ENCODE measurements around the gene NARS2. TPM values are rescaled to one million over a fixed set of nuclear protein-coding genes. Genes with fewer than 3 reads are reported as not detected.
"Not testable (repeated sequence)": the region's sequence is repeated elsewhere in the genome, so short reads cannot be mapped to it uniquely, and the experiment has no call there.

Gene NARS2
- total and polyA plus RNA-seq, 2 donors (not counting 1 experiment from before 2014, with no cell fraction given): 13.2 to 15.7 TPM

DNA sequence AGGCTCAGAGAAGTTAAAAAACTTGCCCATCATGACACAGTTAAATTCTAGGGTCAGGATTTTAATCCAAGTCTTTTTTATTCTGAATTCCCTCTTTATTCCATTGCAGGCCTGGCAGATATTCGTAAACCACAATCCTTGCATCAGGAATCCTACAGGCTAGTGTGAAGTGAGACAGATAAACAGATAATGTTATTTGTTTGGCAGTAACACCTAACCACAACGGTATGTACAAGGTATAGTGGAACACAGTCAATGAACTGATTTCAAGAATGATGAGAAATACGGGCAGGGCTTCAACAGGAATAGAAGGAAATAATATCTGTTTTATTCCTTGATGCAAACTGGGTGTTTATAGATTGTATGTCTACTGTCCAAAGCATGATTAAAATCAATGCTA lies 32.0 kb upstream of the NARS2 start:
- no peak overlapping the region for H3K9ac ChIP-seq (ENCODE audit: insufficient read depth, low read length)
- H3K27ac ChIP-seq (ENCODE audit: insufficient read depth, low read length): no peak overlapping the region
- no peaks in the 10 kb centered on the region for H3K36me3 ChIP-seq (ENCODE audit: control insufficient read depth, insufficient read depth, low read length)
- no peaks in the 10 kb centered on the region for H3K9me3 ChIP-seq (ENCODE audit: control insufficient read depth, insufficient read depth, low read depth, low read length)
- H3K27me3 ChIP-seq (ENCODE audit: control insufficient read depth, insufficient read depth, low read length): no peaks in the 10 kb centered on the region
- TF ChIP-seq EZH2 (IDR thresholded peaks at IDR 0.05; ENCODE audit: low read length, missing control alignments): no peak
- TF ChIP-seq, protein P1, sequence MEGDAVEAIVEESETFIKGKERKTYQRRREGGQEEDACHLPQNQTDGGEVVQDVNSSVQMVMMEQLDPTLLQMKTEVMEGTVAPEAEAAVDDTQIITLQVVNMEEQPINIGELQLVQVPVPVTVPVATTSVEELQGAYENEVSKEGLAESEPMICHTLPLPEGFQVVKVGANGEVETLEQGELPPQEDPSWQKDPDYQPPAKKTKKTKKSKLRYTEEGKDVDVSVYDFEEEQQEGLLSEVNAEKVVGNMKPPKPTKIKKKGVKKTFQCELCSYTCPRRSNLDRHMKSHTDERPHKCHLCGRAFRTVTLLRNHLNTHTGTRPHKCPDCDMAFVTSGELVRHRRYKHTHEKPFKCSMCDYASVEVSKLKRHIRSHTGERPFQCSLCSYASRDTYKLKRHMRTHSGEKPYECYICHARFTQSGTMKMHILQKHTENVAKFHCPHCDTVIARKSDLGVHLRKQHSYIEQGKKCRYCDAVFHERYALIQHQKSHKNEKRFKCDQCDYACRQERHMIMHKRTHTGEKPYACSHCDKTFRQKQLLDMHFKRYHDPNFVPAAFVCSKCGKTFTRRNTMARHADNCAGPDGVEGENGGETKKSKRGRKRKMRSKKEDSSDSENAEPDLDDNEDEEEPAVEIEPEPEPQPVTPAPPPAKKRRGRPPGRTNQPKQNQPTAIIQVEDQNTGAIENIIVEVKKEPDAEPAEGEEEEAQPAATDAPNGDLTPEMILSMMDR (conservative IDR thresholded peaks at IDR 0.05 in 1 of 2, IDR thresholded peaks at IDR 0.05 in 1 of 2; ENCODE audit: low read depth in 1 of 2, low read length in 2 of 2): no peak
- no peaks in the 10 kb centered on the region for H3K79me2 ChIP-seq (ENCODE audit: control insufficient read depth, insufficient read depth, low read length)
- no peaks in the 10 kb centered on the region for H3K4me1 ChIP-seq (ENCODE audit: control insufficient read depth, extremely low read depth, insufficient read depth, low read length)
- no peaks in the 10 kb centered on the region for H4K20me1 ChIP-seq (ENCODE audit: control insufficient read depth, extremely low read depth, insufficient read depth, low read length)
- H2AFZ ChIP-seq (ENCODE audit: low read length): no peak overlapping the region
- DNase-seq (ENCODE audit: low read depth in 2 of 2): no peak
- no peak overlapping the region for H3K4me3 ChIP-seq (replicated peaks in 1 of 4; ENCODE audit: control extremely low read depth in 1 of 4, insufficient read depth in 1 of 4, low read depth in 3 of 4, low read length in 4 of 4)
- no peak overlapping the region for H3K4me2 ChIP-seq (ENCODE audit: extremely low read depth, insufficient read depth, low read length)

DNA sequence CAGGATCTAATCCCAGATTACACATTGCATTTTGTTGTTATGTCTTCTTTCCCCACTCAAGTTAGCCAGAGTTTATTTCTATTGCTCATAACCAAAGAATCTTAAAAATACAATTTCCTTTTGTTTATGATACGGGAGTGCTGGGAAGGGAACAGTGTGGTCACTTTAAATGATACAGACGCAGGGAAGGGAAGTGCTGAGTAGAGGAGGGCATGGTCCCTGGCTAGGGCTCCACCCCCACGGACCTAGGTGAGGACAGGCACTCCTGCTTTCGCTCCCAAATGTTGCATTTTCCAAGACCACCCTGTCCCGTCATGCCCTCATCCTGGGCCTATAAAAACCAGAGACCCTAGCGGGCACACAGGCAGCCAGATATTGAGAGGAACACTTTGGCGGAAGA lies 30.6 kb upstream of the NARS2 start:
- no peaks in the 10 kb centered on the region for H3K27me3 ChIP-seq (ENCODE audit: control insufficient read depth, insufficient read depth, low read length)
- H3K36me3 ChIP-seq (ENCODE audit: control insufficient read depth, insufficient read depth, low read length): no peaks in the 10 kb centered on the region
- DNase-seq (ENCODE audit: low read depth in 2 of 2): no peak
- no peaks in the 10 kb centered on the region for H3K9me3 ChIP-seq (ENCODE audit: control insufficient read depth, insufficient read depth, low read depth, low read length)
- no peaks in the 10 kb centered on the region for H3K79me2 ChIP-seq (ENCODE audit: control insufficient read depth, insufficient read depth, low read length)
- H3K4me2 ChIP-seq (ENCODE audit: extremely low read depth, insufficient read depth, low read length): no peak overlapping the region
- no peak overlapping the region for H3K4me3 ChIP-seq (replicated peaks in 1 of 4; ENCODE audit: control extremely low read depth in 1 of 4, insufficient read depth in 1 of 4, low read depth in 3 of 4, low read length in 4 of 4)
- no peak overlapping the region for H2AFZ ChIP-seq (ENCODE audit: low read length)
- TF ChIP-seq EZH2 (IDR thresholded peaks at IDR 0.05; ENCODE audit: low read length, missing control alignments): no peak
- TF ChIP-seq, protein P1 (conservative IDR thresholded peaks at IDR 0.05 in 1 of 2, IDR thresholded peaks at IDR 0.05 in 1 of 2; ENCODE audit: low read depth in 1 of 2, low read length in 2 of 2): no peak
- H3K9ac ChIP-seq (ENCODE audit: insufficient read depth, low read length): no peak overlapping the region
- no peaks in the 10 kb centered on the region for H4K20me1 ChIP-seq (ENCODE audit: control insufficient read depth, extremely low read depth, insufficient read depth, low read length)
- no peaks in the 10 kb centered on the region for H3K4me1 ChIP-seq (ENCODE audit: control insufficient read depth, extremely low read depth, insufficient read depth, low read length)
- no peak overlapping the region for H3K27ac ChIP-seq (ENCODE audit: insufficient read depth, low read length)

DNA sequence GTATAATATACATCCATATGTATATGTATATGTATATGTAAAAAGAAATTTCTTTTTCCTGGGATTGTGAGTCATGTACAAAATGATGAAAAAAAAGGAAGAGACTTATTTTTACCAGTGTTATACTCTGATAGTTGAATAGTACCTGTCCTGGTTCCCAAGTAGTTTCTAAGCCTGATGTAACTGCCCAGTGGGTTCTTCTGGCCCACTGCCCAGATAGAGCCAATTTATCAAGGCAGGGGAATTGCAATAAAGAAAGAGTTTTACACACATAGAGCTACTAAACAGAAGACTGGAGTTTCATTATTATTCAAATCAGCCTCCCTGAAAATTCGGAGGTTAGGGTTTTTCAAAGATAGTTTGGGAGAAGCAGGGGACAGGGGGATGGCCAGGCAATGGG lies 29.1 kb upstream of the NARS2 start:
- Histone ChIP-seq H2AFZ (ENCODE audit: low read length) (no peak overlapping the region), H3K36me3 (ENCODE audit: control insufficient read depth, insufficient read depth, low read length) (no peaks in the 10 kb centered on the region), H3K79me2 (ENCODE audit: control insufficient read depth, insufficient read depth, low read length) (no peaks in the 10 kb centered on the region), H3K27ac (ENCODE audit: insufficient read depth, low read length) (no peak overlapping the region), H3K9me3 (ENCODE audit: control insufficient read depth, insufficient read depth, low read depth, low read length) (no peaks in the 10 kb centered on the region), H3K4me1 (ENCODE audit: control insufficient read depth, extremely low read depth, insufficient read depth, low read length) (no peaks in the 10 kb centered on the region), H3K4me3 (replicated peaks in 1 of 4; ENCODE audit: control extremely low read depth in 1 of 4, insufficient read depth in 1 of 4, low read depth in 3 of 4, low read length in 4 of 4) (no peak overlapping the region), H4K20me1 (ENCODE audit: control insufficient read depth, extremely low read depth, insufficient read depth, low read length) (no peaks in the 10 kb centered on the region), H3K4me2 (ENCODE audit: extremely low read depth, insufficient read depth, low read length) (no peak overlapping the region), H3K9ac (ENCODE audit: insufficient read depth, low read length) (no peak overlapping the region), H3K27me3 (ENCODE audit: control insufficient read depth, insufficient read depth, low read length) (no peaks in the 10 kb centered on the region)
- TF ChIP-seq, protein P1 (conservative IDR thresholded peaks at IDR 0.05 in 1 of 2, IDR thresholded peaks at IDR 0.05 in 1 of 2; ENCODE audit: low read depth in 1 of 2, low read length in 2 of 2): no peak
- no peak for TF ChIP-seq EZH2 (IDR thresholded peaks at IDR 0.05; ENCODE audit: low read length, missing control alignments)
- DNase-seq (ENCODE audit: low read depth in 2 of 2): peak in 1 of 2 donors; percentile 29

DNA sequence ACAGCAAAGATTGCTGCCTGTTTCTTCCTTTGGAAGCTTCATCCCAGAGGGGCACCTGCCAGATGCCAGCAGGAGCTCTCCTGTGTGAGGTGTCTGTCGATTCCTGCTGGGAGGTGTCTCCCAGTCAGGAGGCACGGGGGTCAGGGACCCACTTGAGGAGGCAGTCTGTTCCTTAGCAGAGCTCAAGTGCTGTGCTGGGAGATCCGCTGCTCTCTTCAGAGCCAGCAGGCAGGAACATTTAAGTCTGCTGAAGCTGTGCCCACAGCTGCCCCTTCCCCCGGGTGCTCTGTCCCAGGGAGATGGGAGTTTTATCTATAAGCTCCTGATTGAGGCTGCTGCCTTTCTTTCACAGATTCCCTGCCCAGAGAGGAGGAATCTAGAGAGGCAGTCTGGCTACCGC lies 28.1 kb upstream of the NARS2 start:
- not testable (repeated sequence) for H2AFZ ChIP-seq (ENCODE audit: low read length); H3K9ac ChIP-seq (ENCODE audit: insufficient read depth, low read length); H3K9me3 ChIP-seq (ENCODE audit: control insufficient read depth, insufficient read depth, low read depth, low read length); H3K4me1 ChIP-seq (ENCODE audit: control insufficient read depth, extremely low read depth, insufficient read depth, low read length); H3K4me2 ChIP-seq (ENCODE audit: extremely low read depth, insufficient read depth, low read length); H3K36me3 ChIP-seq (ENCODE audit: control insufficient read depth, insufficient read depth, low read length); DNase-seq (ENCODE audit: low read depth in 2 of 2); H3K27ac ChIP-seq (ENCODE audit: insufficient read depth, low read length); H3K79me2 ChIP-seq (ENCODE audit: control insufficient read depth, insufficient read depth, low read length); H3K27me3 ChIP-seq (ENCODE audit: control insufficient read depth, insufficient read depth, low read length); H3K4me3 ChIP-seq (replicated peaks in 1 of 4; ENCODE audit: control extremely low read depth in 1 of 4, insufficient read depth in 1 of 4, low read depth in 3 of 4, low read length in 4 of 4); H4K20me1 ChIP-seq (ENCODE audit: control insufficient read depth, extremely low read depth, insufficient read depth, low read length)

DNA sequence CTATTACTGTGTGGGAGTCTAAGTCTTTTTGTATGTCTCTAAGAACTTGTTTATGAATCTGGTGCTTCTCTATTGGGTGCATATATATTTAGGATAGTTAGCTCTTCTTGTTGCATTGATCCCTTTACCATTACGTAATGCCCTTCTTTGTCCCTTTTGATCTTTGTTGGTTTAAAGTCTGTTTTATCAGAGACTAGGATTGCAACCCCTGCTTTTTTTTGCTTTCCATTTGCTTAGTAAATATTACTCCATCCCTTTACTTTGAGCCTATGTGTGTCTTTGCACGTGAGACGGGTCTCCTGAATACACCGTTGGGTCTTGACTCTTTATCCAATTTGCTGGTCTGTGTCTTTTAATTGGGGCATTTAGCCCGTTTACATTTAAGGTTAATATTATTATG lies 26.4 kb upstream of the NARS2 start:
- H3K4me3 ChIP-seq (replicated peaks in 1 of 4; ENCODE audit: control extremely low read depth in 1 of 4, insufficient read depth in 1 of 4, low read depth in 3 of 4, low read length in 4 of 4); H3K79me2 ChIP-seq (ENCODE audit: control insufficient read depth, insufficient read depth, low read length); H3K27me3 ChIP-seq (ENCODE audit: control insufficient read depth, insufficient read depth, low read length); H3K9ac ChIP-seq (ENCODE audit: insufficient read depth, low read length); H3K36me3 ChIP-seq (ENCODE audit: control insufficient read depth, insufficient read depth, low read length); DNase-seq (ENCODE audit: low read depth in 2 of 2); H3K27ac ChIP-seq (ENCODE audit: insufficient read depth, low read length); H3K9me3 ChIP-seq (ENCODE audit: control insufficient read depth, insufficient read depth, low read depth, low read length); H2AFZ ChIP-seq (ENCODE audit: low read length); H4K20me1 ChIP-seq (ENCODE audit: control insufficient read depth, extremely low read depth, insufficient read depth, low read length); H3K4me2 ChIP-seq (ENCODE audit: extremely low read depth, insufficient read depth, low read length); H3K4me1 ChIP-seq (ENCODE audit: control insufficient read depth, extremely low read depth, insufficient read depth, low read length): not testable (repeated sequence)

Data from fibroblast of lung (primary cell).